Measurements from ENCODE around the gene GPC4. TPM values are rescaled to one million over a fixed set of nuclear protein-coding genes. Genes with fewer than 3 reads are reported as not detected.

GPC4 gene
- total RNA-seq, 1 experiment from 2014 or later, result 26.2 TPM

- H3K4me3 Mint-ChIP-seq (ENCODE audit: low read depth, unreplicated experiment), result no peak overlapping the region
- CTCF ChIA-PET, result no interaction called here
- no TSS peak for BruUV-seq (replicated peaks)
- no peak for TF ChIP-seq CTCF (IDR thresholded peaks at IDR 0.05; ENCODE audit: unreplicated experiment)
- no peaks in the 10 kb centered on the region for H3K9me3 Mint-ChIP-seq (ENCODE audit: low read depth, unreplicated experiment)
- no peaks in the 10 kb centered on the region for H3K27me3 Mint-ChIP-seq (ENCODE audit: unreplicated experiment)
- no peak overlapping the region for H3K27ac Mint-ChIP-seq (ENCODE audit: unreplicated experiment)
- intact Hi-C loops (cut with micrococcal nuclease; ENCODE audit: unreplicated experiment), result no loop called here
- H3K36me3 Mint-ChIP-seq (ENCODE audit: insufficient read depth, unreplicated experiment), result no peaks in the 10 kb centered on the region
- H3K4me1 Mint-ChIP-seq (ENCODE audit: low read depth, unreplicated experiment), result peaks cover 17% of the 10 kb centered on the region
- no peak for DNase-seq
Observed at GRCh38 chrX:133321451-133321850, 93.8 kb downstream of the GPC4 start.

- H3K4me1 Mint-ChIP-seq (ENCODE audit: low read depth, unreplicated experiment), result no peaks in the 10 kb centered on the region
Observed at GRCh38 chrX:133314281-133314680, 101.0 kb downstream of the GPC4 start.

GRCh38 chrX:133308499-133308897 lies 106.8 kb downstream of the GPC4 start:
- BruUV-seq (replicated peaks), result no TSS peak
- intact Hi-C loops (cut with micrococcal nuclease; ENCODE audit: unreplicated experiment), result no loop called here
- no peak for DNase-seq
- Mint-ChIP-seq H3K9me3 (ENCODE audit: low read depth, unreplicated experiment) (no peaks in the 10 kb centered on the region), H3K4me1 (ENCODE audit: low read depth, unreplicated experiment) (no peaks in the 10 kb centered on the region), H3K36me3 (ENCODE audit: insufficient read depth, unreplicated experiment) (peaks cover 4% of the 10 kb centered on the region), H3K27ac (ENCODE audit: unreplicated experiment) (no peak overlapping the region), H3K27me3 (ENCODE audit: unreplicated experiment) (no peaks in the 10 kb centered on the region), H3K4me3 (ENCODE audit: low read depth, unreplicated experiment) (no peak overlapping the region)
- CTCF ChIA-PET, result no interaction called here
- TF ChIP-seq CTCF (IDR thresholded peaks at IDR 0.05; ENCODE audit: unreplicated experiment), result no peak

More at GRCh38 chrX:133314281-133314680, 101.0 kb downstream of the GPC4 start:
- no peak overlapping the region for H3K4me3 Mint-ChIP-seq (ENCODE audit: low read depth, unreplicated experiment)
- no peaks in the 10 kb centered on the region for H3K36me3 Mint-ChIP-seq (ENCODE audit: insufficient read depth, unreplicated experiment)
- intact Hi-C loops (cut with micrococcal nuclease; ENCODE audit: unreplicated experiment), result no loop called here
- H3K27me3 Mint-ChIP-seq (ENCODE audit: unreplicated experiment), result no peaks in the 10 kb centered on the region
- no peaks in the 10 kb centered on the region for H3K9me3 Mint-ChIP-seq (ENCODE audit: low read depth, unreplicated experiment)
- no peak overlapping the region for H3K27ac Mint-ChIP-seq (ENCODE audit: unreplicated experiment)
- DNase-seq, result no peak
- no TSS peak for BruUV-seq (replicated peaks)
- CTCF ChIA-PET, result no interaction called here
- no peak for TF ChIP-seq CTCF (IDR thresholded peaks at IDR 0.05; ENCODE audit: unreplicated experiment)

GRCh38 chrX:133307637-133308498 lies 107.4 kb downstream of the GPC4 start:
- BruUV-seq (replicated peaks), result no TSS peak
- no peak for DNase-seq
- CTCF ChIA-PET, result no interaction called here
- no peak overlapping the region for H3K4me3 Mint-ChIP-seq (ENCODE audit: low read depth, unreplicated experiment)
- no peak overlapping the region for H3K27ac Mint-ChIP-seq (ENCODE audit: unreplicated experiment)
- TF ChIP-seq CTCF (IDR thresholded peaks at IDR 0.05; ENCODE audit: unreplicated experiment), result no peak
- H3K27me3 Mint-ChIP-seq (ENCODE audit: unreplicated experiment), result no peaks in the 10 kb centered on the region
- peaks cover 5% of the 10 kb centered on the region for H3K36me3 Mint-ChIP-seq (ENCODE audit: insufficient read depth, unreplicated experiment)
- intact Hi-C loops (cut with micrococcal nuclease; ENCODE audit: unreplicated experiment), result no loop called here
- H3K9me3 Mint-ChIP-seq (ENCODE audit: low read depth, unreplicated experiment), result no peaks in the 10 kb centered on the region
- H3K4me1 Mint-ChIP-seq (ENCODE audit: low read depth, unreplicated experiment), result no peaks in the 10 kb centered on the region

All from Calu3 (cell line).